ENCODE measurements around the gene THBS3.

Gene THBS3

DNA sequence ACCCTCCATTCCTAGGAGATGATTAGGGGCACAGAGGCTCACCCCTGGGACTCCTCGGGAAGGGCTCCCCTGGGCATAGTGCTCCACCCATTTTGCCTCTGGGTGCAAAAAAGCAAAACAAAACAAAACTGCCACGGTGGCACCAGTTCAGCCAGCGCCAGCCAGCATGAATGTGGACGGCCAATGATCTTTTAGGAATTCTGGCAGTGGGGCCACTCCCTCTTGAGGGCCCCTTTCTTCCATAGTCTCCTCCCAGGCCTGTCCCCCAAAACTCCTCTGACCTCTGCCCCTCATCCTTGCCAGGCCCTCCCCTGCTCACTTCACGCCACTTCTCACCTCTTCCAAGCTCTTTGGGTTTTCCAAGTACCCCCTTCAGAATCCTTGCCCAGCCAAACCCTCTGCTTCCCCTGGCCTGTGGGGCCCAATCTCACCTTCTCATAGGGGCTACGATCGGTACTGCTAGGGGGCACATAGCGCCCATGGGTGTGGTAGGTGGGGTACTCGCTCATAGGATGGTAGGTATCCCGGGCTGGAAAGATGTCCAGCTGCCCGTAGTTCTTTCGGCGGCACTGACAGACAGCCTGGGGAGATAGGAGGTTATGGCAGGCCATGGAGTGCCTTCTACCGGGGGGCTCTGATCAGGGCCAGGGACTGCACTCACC is 20.8 kb downstream of the THBS3 start:
- DNase-seq: no peak

DNA sequence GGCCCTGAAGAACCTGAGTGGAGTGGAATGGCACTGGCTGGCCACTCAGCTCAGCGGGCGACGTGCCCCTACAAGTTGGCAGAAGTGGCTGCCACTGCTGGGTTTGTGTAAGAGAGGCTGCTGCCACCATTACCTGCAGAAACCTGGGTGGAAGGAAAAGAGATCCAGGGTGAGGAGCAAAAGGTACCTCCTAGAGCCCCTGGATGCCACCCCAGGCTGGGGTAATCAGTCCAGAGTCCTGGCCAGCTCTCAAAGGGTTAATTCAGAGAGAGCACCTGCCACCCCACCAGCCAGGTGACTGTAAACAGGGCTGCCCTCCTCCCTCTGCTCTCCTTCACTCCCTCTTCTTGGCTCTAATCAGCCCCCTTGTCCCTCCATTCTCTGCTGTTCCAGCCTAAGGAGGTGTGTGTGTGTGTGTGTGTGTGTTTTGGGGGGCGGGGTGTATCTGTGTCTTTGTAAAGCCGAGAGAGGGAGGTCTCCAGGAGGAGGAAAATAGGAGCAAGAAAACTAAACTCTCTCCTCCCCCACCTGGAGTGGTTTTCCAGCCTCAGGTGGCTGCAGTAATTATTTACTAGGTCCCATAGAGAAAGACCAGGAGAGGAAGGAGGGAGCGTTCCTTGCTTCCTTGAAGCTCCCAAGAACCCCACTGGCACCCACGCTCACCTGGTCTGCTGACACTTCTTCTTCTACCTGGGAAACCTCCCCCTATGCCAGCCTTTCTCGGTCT is 21.5 kb downstream of the THBS3 start:
- DNase-seq: no peak

DNA sequence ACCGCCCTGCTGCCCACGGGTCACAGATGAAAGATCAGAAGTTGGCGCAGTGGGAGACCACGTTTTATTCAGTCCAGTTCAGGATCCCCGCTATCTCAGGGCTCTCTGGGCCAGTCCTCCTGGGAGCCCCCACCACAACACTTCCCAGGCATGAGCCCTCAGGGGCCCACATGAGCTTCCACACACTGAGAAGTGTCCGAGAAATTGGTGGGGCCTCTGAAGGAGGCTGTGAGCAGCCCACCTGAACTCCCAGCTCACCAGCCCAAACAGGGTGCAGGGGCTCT is 22.0 kb downstream of the THBS3 start:
- no peak for DNase-seq

DNA sequence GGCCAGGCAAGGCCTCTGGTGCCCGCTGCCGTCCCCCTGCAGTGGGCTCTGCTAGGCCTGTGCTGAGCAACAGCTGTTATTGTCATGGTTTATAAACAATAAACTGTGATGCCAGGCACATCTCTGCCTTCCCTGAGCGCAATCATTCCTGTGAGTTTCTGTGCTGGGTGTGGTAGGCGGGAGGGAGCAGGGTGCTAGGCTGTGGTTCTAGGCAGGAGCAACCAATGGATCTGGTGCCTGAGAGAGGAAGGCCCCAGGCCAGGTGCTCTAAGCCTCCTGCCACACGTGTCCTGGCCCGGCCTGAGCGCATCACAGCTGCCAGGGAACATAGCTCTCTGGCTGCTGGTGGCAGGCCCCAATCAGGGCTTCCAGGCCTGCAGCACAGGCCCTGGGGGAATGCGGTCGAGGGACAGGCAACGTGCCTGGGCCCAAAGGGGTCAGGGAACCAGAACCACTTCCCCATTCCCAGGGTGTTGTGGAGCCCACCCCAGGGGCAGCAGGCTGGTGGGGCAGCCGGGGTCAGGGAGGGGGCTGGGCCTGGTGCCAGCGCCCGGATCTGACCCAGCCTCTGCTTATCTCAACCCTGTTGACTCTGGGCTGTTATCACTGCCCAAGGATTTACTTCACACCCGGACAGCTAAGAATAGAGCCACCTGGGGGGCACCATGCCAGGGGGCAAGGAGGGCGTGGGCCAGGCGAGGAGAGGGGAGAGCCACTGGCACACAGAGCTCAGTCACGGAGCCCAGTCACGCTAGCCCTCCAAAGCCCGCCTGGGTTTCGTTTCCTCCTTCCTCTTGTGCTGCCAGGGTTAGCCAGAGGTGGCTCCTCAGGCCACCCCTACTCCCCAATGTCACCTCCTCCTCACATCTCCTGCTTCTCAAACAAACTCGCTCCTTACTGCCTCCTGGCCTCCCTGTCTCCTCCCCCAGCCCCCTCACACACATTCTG is 22.6 kb downstream of the THBS3 start:
- DNase-seq: no peak

DNA sequence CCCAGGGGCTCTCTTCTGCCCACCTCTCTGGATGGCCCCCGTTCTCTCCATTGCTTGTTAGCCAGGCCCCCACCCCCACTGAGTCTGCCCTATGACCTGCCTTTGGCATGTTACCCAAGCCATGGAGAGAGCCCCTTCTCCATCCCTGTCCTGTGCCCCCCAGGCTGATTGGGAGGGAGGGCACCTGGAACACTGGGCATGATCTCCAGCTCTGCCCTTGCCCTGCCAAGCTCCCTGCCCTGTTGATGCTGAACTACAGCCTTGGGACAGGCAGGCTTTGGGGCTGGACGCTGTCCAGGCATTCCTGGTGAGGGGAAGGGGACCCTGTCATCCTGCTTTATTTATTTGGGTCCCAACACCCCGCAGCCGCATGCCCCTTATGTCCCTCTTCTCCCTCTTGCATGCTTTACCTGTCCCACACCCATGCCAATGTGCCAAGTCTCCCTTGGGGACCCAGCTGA is 23.3 kb downstream of the THBS3 start:
- no peak for DNase-seq

DNA sequence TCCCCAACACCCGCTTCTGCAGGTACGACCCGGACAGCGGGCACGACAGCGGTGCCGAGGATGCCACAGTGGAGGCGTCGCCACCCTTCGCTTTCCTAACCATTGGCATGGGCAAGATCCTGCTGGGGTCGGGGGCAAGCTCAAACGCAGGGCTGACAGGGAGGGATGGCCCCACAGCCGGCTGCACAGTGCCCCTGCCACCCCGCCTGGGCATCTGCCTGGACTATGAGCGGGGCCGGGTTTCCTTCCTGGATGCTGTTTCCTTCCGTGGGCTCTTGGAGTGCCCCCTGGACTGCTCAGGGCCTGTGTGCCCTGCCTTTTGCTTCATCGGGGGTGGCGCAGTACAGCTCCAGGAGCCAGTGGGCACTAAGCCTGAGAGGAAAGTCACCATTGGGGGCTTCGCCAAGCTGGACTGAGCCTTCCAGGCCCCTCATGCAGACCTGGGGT is 23.9 kb downstream of the THBS3 start:
- no peak for DNase-seq

DNA sequence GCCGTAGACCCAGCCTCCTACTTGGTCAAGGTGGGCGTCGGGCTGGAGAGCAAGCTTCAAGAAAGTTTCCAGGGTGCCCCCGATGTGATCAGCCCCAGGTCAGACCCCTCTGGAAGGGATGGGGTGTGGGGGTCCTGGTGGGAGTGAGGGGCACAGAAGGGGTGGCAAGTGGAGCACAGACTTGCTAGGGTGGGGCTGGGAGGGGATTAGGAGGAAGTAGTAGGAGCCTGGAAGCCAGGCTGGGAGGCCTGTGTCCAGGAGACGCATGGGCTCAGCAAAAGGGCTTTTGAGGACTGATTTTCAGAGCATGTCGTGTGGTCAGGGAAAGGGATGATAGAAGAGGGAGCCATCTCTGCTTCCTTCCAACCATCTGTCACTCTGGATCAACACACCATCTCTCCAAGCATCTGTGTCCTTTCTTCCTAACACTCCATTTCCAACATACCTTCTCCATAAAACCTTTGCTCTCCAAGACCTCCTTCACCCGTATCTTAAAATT is 25.6 kb downstream of the THBS3 start:
- DNase-seq: no peak

DNA sequence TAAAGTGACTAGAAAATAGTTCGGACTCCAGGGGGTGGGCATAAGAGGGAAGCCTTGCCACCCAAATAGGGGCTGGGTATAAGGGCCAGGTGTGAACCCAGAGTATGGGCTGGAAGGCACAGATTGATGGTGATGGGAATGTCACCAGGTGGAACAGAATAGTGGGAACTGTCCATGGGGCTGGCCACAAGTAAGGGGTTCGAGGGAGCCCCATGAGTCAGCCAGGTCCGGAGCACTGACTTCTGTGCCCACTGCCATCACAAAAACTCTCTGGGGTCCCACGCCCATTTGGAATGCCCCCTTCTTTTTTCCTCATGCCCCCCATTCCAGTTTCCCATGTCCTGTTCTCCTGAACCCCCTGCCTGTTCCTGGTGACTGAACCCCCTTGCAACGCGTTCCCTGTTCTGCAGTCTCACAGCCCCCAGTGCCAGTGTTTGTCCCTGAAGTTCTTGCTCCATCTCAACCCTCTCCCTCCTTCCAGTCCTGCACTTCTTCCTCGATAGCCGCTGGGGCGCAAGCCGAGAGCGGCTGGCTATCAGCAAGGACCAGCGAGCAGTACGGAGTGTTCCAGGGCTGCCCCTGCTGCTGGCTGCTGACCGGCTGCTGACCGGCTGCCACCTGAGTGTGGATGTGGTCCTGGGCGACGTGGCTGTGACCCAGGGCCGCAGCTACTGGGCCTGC is 26.2 kb downstream of the THBS3 start:
- DNase-seq: no peak

DNA sequence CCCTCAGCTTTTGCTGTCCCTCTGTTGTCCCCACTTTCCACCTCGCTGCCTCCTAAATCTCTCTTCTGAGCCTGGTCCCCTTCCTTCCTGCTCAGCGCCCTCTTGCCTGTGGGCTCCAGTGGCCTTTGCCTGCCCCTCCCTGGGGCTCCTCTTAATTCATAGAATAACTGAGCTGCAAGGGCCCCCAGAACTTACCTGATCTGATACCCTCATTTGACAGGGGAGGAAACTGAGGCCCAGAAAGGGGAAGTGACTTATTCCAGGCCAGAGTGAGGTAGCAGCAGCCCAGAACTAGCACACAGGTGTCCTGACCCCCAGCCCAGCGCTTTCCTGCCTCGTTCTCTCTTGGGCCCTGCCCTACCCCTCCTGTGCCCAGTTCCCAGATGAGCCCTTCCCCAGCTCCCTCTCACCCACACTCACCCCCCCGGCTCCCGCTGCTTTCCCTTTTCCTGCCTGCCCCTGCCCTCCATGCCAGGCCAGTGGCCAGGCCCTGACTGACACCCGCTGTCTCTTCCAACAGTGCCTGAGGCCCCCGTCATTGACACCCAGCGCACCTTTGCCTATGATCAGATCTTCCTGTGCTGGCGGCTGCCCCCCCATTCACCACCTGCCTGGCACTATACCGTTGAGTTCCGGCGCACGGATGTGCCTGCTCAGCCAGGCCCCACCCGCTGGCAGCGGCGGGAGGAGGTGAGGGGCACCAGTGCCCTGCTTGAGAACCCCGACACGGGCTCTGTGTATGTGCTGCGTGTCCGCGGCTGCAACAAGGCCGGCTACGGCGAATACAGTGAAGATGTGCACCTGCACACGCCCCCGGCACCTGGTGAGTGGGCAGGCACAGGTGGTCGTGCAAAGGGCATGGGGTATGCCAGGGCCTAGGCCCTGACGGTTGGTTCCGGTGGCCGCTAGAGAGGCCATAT is 28.3 kb downstream of the THBS3 start:
- no peak for DNase-seq

DNA sequence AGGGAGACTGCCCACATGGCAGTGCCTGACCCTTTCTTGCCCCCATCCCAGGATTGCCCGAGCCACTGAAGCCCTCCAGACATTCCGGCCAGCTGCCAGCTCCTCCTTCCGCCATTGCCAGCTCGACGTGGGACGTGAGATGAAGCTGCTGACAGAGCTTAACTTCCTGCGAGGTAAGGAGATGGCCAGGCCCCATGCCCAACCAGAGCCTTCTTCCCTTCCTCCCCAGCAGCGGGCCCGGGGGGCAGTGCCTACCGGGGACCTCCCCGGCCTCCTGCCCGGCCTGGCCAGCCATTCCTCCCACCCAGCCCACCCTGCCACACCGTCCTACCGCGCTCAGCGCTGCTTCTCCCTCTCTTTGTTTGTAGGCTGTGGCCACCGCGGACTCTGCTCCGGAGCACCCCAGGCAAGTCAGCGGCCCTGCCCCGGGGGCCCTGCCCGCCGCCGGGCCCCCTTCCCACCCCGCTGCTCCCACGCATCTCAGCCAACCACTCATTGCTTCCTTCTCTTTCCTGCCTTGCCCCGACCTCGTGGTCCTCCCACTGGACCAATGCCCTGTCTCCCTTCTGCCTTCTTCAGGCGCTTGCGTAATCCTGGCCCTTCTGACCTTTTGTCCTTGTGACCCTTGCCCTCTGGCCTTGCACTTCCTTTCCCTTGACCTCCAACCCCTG is 29.1 kb downstream of the THBS3 start:
- no peak for DNase-seq

DNA sequence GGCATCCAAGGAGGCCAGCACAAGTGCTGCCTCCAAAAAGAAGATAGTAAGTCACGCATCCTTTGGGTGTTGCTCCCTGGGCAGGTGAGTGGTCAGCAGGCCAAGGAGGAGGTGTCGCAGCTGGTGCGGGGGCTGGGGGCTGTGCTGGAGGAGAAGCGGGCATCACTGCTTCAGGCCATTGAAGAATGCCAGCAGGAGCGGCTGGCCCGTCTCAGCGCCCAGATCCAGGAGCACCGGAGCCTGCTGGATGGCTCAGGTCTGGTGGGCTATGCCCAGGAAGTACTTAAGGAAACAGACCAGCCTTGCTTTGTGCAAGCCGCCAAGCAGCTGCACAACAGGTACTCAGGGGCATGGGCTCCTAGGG is 29.8 kb downstream of the THBS3 start:
- DNase-seq: no peak

DNA sequence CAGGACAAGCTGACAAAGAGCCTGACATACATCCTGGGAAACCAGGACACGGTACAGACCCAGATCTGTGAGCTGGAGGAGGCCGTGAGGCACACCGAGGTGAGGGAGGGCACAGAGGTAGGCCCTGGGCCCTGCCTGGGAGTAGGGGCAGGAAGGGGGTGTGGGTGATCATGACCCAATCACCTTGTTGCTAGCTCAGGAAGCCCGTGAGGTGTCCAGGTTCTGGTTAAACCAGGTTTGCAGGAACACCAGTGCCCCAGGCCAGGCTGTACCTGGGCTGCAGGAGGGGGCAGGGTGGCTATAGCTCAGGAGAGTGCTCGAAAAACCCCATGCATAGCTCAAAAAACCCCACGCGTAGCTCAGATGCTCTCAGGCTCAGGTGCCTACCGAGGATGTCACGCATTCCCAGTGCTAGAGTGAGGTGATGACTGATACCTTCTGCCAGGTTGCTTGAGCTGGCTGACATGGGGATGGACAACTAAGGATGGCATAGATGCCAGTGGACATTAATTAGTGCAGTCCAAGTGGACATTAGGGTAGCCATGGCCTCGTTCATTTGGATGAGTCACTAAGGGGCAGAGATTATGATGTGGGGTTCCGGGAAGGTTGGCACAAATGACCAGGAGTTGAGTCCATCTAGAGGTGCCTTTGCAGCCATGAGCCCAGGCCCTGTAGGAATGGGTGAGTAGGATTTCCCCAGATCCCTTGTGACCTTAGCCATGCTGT is 30.3 kb downstream of the THBS3 start:
- no peak for DNase-seq

DNA sequence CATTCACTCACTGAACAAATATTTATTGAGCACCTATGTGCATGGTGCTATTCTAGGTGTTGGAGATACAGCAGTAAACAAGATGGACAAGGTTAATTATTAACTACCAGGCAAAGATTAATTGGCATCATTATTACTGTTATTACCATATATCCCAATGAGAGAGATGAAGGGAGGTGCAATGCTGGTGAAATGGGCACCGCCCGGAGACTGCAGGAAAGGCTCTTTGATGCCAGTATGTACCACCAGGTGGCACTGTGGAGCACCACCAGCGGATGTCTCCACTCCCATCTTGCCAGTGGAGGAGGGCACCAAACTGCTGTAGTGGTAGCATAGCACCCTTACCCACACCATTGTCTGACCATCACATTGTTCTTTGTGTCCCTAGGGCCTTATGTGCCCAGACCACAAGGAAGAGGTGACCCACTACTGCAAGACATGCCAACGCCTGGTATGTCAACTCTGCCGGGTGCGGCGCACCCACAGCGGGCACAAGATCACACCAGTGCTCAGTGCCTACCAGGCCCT is 31.1 kb downstream of the THBS3 start:
- DNase-seq: peak; percentile 52 to 87 (median 76)

DNA sequence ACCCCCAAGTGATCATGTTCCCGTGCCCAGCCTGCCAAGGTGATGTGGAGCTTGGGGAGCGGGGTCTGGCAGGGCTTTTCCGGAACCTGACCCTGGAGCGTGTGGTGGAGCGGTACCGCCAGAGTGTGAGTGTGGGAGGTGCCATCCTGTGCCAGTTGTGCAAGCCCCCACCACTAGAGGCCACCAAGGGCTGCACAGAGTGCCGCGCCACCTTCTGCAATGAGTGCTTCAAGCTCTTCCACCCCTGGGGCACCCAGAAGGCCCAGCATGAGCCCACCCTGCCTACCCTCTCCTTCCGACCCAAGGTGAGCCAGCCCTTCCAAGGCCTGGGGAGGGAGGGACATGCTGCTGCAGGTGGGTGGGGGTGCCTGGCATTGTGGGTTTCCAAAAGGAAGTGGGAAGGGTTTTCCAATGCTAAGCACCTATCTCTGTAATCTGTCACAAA is 31.7 kb downstream of the THBS3 start:
- peak in 1 of 6 experiments; percentile 20 for DNase-seq

DNA sequence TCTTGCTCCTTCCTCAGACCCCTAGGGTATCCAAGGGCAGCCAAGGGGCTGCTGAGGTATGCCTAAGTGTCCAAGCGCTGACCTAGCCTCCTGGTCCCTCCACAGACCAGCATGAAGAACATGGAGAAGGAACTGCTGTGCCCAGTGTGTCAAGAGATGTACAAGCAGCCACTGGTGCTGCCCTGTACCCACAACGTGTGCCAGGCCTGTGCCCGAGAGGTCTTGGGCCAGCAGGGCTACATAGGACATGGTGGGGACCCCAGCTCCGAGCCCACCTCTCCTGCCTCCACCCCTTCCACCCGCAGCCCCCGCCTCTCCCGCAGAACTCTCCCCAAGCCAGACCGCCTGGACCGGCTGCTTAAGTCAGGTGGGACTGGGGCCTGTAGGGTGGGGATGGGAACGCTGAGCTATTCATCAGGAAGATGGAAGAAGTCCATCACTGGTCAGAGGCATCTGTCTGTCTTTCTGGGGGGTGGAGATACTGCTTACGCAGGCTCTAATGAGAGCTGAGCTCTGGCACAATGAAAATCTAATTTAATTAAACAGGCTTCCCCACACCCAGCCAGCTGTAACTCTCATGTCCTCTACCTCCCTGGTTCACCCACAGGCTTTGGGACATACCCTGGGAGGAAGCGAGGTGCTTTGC is 32.3 kb downstream of the THBS3 start:
- DNase-seq: no peak

DNA sequence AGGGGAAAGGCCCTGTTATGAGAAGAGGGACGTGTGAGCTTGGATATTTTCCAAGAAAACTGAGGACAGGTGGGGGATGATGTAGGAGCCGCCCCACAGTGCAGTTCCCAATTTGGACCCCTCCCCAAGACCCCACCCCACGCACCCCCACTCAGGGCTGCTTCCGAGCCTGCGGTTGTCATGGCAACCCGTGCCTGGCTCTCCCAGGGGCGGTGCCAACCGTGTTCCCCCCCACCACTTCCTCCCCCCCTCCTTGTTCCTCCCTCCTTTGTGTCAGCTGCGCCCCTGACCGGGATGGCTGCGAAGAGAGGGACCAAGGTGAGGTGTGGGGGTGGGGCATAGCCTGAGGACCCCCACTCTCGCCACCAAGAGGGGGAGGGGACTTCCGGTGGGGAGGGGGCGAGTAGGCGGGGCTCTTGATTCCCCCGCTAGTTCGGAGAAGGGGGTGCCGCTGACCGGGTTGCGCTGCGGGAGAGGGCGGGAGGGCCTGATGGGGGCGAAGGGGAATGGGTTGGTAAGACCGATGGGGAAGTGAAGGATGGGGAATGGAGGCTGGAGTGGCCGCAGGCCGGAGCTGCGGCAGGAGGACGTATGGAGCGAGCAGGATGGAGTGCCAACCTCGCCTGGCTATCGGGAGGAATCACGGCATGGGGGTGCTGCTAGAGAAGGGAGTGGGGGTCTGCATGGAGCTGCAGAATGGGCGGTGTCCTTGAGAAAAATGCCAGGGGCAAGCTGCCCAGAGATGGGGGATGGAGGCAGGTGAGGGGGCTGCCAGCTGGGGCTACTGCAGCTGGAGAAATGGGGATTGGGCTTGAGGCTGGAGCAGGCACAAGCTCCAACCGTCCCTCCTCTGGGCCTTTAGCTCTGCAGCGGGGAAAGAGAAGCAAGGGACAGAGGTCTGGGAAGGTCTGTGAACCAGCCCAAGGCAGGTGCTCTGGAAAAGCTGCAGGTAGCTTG is 33.1 kb downstream of the THBS3 start:
- peak; percentile 29 to 57 (median 44) for DNase-seq

DNA sequence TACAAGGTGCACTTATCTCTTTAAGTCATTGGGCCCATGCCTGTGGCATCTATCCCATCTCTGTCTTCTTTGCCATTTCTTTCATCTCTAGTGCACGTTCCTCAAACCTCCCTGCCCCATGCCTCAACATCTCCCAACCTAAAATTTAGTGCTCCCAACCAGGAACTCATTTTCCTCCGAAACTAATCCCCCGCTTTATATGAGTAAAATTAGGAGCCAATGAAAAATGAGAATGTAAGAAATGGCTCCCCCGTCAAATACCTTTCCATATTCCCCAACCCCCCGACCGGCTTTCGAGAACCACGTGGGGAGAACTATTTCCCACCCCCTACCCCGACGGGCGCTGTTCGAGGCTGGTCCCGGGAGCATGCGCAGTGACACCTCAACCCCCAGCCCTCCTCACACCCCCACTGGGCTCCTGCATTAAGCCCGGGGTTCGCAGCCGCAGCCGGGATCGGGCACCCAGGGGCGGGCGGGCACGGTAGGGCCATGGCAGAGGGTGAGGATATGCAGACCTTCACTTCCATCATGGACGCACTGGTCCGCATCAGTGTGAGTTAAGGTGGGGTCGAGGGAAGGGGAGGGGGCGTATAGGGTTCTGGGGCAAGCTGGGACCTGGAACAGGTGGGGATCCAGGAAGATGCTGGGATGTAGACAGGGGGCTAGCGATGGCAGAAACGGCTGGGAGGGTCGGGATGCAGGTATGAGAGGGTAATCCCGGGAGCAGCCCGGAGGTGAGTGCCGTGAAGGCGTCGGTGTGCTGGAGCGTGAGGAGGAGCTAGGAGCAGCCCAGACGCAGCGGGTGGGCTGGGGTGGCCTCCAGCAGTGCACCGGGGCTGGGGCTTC is 34.0 kb downstream of the THBS3 start, which contains the start of gene TRIM46:
Gene TRIM46, plus strand, starts transcription at position 372 of the 846 bp plus-strand sequence. Its CDS starts 118 bp downstream, at position 490.
- DNase-seq: peak in 5 of 6 experiments; percentile 42 to 59 (median 47)
